NCI-H2107 treated with DMSO at 0.1 percent for 48 hours (cell line): ENCODE data around the gene PRPF6.

Experiments used
- DNase-seq: peaks from one replicate; lab custom pipeline; 2025; ENCODE audit not compliant: unreplicated experiment; lab: John Stamatoyannopoulos, UW

The PRPF6 gene

DNA sequence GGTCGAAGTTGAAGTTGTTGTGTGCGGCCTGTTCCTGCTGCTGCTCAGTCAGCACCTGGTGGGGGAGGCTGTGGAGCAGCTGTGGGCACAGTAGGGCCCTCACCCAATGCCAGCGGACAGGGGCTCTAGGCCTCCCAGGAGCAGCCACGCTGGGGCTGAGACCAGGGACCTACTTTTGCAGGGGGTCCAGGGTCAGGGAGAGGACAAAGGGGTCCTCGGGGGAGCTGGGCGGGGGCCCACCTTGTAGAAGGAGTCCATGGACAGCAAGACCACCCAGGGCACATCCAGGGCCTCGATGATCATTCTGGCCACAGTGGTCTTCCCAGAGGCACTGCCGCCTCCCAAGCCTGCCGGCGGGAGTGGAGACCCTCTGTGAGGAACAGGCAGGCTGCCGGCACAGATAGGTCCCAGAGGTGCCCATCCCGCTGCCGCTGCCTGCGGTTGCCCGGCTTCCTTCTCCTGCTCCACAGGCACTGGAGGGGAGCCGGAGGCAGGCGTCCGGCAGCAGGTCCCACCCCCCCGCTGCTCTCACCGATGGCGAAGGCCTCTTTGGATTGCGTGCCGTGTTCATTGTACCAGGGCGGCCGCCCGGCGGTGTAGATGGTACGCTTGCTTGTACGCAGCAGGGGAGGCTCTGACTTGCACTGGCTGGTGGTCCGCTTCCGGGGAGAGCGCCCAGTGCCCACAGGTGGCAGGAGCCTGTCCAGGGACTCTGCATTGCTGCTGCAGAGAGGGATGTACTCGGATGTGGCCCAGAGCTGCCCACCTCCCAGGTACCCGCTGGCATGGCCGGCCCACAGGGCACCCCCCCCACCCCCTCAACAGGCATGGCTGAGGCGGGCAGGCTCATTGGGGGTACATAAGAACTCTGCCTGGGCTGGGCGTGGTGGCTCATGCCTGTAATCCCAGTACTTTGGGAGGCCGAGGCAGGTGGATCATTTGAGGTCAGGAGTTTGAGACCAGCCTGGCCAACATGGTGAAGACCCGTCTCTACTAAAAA lies 34.7 kb upstream of the PRPF6 start:
- no peak for DNase-seq

DNA sequence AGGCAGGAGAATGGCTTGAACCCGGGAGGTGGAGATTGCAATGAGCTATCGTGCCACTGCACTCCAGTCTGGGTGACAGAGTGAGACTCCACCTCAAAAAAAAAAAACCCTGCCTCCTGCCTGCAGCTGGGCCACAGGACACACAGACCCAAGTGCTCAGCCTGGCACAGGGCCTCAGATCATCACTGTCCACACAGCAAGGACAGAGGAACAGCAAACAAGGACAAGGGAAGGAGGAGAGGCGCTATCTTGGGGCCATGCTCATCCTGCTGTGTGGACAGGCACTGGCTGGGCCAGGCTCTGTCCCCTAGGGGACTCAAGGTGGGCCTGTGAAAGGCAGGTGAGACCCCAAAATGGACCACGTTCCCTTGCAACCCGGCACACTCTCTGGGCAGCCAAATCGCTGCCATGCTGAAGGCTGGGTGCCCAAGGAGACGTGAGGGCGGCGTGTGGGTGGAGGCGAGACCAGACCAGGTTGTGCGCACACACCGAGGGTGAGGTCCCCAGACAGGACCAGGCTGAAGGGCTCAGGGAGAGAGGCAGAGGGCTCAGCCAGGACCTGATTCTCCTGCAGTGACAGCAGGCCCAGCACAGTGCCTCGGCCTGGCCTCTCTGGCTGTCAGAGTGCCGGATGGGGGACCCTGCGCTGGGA lies 33.8 kb upstream of the PRPF6 start:
- DNase-seq, result no peak

DNA sequence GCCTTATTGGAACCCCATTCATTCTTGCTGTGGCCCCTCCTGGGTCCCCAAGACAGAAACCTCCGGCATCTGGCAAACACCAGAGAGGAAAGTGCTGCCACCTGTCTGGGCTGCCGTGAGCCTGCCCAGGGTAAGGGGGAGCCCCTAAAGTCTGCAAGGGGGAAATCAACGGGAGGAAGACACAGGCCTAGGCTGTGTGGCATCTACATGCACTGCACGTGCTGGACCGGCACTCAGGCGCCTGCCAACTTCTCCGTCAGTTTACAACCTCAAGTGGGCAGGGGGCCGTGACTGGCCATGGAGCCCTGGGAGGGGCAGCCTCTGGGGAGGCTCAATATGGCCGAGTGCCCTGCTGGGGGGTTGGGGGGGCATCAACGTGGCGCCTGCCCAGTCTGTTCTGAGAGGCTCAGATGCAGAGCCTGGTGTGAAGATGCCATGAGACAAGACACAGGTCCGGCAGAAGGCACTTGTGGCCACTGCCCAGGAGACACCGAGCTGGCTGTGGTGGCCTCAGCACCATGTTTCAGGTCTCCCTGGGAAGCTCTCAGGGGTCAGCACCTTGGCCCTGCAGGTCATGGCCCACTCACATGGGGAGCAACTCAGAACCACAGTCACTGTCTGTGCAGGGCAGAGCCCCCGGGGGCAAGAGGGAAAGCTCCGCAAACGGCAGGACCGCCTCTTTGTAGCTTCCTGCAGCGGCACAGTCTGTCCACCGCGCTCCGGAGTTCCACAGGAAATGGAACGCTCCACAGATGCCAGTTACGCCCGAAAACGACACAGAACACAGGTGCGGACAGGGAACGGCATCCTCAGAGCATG lies 33.1 kb upstream of the PRPF6 start:
- no peak for DNase-seq

DNA sequence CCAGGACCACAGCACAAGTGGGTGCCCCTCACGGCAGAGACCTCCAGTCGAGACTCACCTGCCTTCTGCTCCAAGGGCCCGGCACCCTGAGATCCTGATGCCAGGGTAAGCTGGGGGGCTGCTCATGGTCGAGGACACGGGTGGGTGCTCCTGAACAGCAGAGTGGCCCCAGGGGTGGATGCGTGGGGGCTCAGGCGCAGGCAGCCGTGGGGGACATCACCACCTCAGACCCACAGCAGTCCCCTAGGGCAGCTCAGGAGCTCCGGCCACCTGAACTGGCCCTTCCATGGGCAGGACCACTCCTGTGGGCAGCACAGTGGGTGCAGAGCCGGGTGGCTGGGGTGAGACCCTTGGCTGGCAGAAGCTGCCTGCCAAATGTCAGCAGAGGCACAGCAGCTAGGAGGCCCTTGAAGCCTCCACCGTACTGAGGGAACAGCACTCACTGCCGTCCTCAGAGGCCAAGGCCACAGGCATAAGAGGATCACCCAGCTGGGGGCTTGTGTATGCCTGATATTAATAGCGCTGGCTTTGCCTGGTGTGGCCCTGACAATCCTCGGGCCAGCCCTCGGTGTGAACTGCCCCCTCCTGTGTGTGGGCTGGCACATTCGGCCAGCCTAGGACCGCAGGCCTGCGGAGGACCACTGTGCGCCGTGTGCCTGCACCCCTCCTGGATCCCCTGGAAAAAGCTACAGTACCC lies 30.1 kb upstream of the PRPF6 start:
- DNase-seq, result no peak

DNA sequence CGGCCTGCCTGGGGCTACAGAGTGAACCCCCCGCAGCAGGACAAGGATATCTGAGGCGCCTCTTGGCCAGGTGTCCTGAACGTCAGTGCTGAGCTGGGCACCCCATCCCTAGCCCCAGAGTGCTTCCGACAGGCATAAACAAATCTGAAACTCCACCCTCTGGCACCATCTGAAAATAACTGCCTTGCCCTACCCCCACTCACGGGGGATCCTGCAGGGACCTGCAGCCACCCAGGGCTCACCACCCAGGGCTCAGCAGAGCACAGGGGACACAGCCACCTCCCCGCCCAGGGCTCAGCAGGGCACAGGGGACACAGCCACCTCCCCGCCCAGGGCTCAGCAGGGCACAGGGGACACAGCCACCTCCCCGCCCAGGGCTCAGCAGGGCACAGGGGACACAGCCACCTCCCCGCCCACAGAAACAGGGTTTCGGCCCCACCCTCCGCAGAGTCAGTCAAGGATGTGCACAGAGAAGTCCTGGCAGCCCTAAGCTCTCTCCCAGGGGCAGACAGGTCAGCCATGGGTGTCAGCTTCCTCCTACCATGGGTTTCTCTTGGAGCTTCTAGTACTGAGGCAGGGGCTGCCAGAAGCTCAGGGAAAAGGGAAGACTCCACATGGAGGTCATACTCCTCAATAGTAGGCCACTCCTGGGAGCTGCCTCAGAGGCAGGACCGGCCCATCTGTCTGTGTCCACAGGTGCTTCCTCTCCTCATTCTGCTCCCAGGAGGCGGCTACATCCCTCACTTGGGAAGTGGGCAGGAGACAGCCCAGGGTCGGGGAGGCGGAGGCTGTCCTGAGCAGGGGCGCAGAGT lies 29.3 kb upstream of the PRPF6 start:
- no peak for DNase-seq

DNA sequence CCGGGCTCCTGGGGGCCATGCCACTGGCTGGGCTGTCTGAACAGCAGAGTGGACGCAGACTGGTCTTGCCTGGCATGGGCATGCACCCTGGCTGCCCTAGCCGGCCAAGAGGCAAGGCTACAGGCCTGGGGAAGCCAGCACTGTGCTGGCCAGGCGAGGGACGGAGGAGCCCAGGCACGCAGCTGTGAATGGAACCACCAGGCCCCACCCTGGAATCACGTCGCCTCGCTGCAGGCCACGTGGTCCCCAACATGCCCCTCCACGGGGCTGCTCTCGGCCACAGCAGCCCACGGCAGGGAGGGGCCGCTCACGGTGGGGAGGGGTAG lies 28.8 kb upstream of the PRPF6 start:
- no peak for DNase-seq

DNA sequence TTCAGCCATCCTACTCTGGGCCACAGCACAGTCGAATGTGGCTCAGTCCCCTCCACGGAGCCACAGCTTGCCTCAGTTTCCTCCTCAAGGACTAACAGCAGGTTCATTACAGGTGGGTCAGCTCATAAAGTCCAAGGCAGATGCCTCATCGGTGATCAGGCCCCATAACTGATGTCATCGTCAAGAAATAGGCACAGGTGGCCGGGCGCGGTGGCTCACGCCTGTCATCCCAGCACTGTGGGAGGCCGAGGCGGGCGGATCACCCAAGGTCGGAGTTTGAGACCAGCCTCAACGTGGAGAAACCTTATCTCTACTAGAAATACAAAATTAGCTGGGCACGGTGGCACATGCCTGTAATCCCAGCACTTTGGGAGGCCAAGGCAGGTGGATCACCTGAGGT lies 28.2 kb upstream of the PRPF6 start:
- DNase-seq, result no peak

DNA sequence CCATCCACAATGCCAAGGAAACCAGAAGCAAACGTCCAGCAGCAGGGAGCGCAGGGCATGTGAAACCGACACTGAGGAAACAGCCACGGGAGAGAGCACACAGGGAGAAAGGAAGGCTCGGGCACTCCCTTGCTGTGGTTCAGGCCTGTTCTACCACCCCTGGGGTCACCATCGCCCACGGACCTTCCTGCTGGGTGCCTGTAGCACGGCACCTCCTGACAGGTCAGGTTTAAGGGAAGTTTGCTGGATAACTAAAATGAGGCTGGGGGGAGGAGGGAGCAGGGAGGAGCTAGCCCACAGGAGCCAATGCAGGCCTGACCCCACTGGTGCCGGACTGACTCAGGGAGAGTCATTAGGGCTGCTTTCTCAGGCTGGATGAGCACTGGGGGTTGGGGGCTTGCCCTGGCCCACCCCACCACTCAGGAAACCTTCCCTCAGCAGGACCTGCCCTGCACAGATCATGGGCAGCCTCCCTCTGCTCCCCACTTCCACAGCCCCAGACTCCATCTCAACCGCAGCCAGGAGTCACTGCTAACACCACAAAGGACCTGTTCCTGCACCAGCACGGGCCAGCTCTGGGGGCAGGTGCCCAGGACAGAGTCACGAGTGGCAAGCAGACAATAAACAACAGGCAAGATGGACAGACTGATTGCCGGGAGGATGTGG lies 27.0 kb upstream of the PRPF6 start:
- DNase-seq, result no peak

DNA sequence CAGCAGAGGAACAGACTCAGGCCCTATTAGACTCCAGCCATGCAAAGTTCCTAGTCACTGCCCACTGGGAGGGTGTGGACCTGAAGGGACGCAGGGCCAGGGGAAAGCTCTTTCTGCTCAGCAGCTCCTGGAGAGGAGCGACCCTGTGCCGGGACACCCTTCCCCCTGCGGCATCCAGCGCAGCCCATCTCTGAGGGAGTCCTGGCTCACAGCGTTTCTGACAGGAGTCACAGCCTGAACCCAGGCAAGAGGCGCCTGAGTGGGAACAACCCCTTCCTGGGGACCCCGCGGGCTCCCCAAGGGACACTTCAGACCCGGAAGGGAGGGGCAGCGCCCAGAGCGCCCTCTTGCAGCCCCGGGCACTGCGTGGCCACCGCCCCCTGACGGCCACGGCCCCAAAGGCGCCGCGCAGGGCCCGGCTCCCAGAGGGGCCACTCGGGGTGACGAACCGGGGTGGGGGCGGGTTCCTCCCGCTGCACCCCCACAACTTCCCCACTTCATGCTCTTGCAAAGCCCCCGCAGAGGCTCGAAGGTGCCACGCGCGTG lies 25.6 kb upstream of the PRPF6 start:
- no peak for DNase-seq

DNA sequence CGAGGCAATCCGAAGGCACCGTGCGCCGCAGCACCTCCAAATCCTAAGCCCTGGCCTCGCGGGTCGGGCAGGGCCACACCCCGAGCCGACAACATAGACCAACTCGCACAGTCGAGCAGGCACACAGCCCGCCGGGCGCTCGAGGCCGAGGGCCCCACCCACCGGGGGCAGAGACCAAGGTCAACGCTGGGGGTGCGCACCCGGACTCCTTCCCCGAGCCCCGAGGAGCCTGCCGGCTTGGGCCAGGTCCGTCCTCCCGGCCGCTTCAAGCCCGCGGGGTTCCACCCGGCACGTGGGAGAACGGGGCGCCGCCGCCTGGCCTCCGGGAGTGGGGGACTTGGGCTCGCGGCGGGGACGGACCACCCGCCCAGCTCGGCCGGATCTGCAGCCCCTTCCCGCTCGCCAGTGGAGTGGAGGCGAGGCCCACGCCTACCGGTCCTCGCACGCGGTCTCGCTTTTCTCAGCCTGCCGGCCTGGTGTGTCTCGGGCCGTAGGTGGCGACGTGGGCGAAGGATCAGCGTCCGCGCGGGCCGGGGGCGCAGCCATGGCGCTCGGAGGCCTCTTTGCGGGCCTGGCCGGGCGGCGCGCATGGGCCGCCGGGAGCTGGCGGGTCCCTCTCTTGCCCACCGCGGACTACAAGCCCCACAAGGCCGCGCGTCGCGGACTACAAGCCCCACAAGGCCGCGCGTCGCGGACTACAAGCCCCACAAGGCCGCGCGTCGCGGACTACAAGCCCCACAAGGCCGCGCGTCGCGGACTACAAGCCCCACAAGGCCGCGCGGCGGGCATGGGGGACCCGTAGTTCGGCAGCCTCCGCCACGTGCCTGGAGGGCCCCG lies 24.9 kb upstream of the PRPF6 start, which contains the start of gene UCKL1:
UCKL1 (minus strand) TSS at position 590 of the 837 bp plus-strand sequence; CDS start at position 546, 44 bp downstream.
- no peak for DNase-seq

DNA sequence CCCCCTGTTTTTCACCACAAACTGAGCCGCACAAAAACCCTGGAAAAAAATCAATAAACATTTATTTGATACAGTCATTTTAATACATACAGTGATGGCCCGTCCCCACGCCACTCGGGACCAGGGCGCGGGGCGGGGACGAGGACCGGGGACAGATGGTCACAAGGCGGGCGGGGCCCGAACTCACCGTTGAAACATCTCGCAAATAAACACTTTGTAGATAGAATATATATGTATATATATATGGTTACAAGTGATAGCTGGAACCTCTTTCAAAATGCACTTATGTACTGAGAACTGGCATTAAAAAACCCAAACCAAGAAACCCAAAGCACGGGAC lies 24.3 kb upstream of the PRPF6 start:
- DNase-seq, result peak; percentile 82

DNA sequence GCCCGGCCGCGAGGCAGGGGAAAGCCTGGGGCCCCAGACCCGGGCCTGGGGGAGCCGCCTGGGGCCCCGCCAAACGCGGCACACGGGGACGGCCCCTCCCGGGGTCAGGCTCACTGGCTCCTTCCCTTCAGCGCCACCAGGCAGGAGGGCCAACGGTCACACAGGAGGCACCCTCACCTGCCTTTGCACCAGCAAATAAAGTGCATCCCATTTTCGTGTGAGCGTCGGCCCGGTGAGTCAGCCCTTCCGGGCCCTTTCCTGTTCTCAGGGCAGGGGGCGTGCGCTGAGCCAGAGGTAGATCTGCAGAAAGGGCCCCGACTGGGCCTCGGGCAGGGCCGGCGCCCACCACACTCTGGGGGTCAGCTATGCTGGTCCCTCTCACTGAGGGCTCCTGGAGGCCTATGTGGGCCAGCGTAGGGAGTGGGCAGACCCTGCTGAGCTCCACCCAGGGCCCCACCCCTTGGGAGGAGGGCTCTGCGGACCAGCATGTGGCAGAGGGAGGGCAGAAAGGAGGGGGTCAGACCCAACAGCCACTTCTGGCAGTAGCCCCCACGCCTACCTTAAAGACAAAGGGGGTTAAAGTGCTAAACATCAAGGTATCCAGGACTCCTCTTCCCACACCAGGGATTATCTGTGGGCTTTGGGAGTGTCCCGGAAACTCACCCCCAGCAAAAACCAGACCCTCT lies 23.8 kb upstream of the PRPF6 start:
- DNase-seq, result peak; percentile 66

DNA sequence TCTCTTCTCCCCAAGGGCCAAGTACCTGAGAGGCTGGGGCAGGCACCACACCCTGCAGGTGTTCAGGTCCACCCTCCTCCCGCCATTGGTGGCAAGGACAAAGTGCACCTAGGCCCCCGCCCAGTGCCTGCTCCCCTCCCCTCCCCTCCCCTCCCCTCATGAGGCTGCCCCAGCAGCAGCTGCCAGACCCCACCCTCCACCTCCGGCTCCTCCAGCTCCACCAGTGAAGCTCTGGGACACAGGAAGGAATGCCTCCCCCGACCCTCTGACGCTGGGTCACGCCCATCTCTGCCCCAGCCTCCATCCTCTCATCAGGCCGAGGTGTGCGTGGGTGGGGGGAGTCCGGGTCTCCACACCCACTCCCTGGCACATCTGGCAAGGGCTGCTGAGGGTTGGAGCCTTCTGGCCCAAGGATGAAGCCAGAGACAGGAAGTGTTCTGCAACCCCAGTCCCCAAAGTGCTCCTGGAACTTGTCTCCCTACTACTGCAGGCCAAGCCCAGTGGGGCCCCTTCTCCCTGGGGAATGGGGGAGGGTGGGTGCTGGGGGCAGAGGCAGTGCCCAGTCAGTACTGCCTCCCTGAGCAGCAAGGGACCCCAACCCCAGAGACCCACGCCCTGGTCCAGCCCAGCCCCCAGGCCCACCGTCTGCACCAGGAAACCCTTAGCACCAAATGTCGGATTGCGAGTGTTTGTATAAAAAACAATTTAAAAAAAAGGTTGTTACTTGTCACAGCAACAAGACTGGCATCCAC lies 23.1 kb upstream of the PRPF6 start:
- no peak for DNase-seq

DNA sequence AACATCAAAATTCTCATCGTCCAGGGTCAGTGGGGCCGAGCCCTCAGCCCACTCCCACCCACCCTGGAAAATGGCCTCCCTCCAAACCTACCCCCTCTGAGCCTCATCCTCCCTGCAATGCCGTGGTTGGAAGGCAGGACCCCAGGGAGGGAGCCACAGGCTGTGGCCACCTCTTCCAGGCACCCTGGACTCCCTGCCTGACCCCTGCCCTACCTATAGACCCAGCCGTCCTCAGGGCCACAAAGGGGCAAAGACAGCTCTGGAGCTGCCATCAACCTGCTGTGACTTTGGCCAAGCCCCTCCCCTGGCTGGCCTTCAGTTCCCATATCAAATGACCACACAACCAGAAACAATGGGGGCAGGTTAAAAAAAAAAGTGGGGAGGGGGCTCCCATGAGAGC lies 22.5 kb upstream of the PRPF6 start:
- DNase-seq, result no peak

DNA sequence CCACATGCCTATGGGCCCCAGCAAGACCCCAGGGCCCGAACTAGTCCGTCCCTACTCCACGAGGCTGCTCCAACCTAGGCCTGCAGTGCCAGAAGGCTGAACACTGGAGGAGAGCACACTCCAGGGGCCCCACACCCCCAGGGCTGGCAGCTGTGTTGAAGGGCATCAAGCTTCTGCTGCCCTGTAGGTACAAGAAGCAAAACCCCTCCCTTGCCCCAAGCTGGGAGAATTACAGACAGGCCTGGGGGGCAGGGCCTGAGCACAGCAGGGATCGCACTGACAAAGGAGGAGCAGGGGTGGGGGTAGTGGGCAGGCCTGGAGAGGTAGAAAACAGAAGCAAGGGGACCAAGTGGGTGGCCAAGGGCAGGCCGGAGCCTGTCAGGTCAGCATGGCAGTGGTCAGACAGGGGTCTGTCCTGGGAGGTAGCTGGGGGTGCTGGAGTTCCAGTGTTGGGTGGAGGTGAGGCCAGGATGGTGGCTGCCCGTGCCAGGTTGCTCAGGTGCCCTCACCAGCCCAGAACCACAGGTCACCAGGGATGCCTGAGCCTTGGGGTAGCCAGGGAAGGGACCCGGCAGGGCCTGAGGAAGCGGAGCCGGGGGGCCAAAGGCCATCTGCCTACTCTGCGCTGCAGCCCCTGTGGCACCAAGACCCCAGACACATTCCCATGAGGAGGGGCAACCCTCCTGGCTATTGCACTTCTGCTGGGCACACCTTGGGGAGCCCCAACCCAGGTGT lies 21.8 kb upstream of the PRPF6 start:
- no peak for DNase-seq

DNA sequence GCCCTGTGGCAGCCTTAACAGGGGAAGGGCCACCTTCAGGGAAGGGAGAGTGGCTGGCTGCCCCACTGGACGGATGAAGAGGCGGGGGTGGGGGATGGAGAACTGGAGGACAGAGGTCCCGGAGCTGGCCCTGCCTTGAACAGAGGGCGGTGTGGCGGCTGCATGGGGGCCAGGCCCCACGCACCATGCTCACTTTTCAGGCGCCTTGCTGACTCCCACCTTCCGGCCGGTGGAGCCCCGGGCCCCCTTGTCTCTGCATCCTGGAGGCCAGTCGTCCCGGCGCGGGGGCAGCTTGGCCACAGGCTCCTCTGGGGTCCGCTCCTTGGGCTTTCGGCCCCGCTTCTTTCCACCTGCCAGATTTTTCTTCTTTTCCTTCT lies 21.2 kb upstream of the PRPF6 start:
- DNase-seq, result no peak
